ENCODE measurements around the gene CRYGC. TPM values are rescaled to one million over a fixed set of nuclear protein-coding genes. Genes with fewer than 3 reads are reported as not detected.

The CRYGC gene
- total and polyA plus RNA-seq, 2 of the 13 experiments (the other 11 are each of a cell fraction or from before 2014, with no cell fraction given) = 0.20 to 0.27 TPM

DNA sequence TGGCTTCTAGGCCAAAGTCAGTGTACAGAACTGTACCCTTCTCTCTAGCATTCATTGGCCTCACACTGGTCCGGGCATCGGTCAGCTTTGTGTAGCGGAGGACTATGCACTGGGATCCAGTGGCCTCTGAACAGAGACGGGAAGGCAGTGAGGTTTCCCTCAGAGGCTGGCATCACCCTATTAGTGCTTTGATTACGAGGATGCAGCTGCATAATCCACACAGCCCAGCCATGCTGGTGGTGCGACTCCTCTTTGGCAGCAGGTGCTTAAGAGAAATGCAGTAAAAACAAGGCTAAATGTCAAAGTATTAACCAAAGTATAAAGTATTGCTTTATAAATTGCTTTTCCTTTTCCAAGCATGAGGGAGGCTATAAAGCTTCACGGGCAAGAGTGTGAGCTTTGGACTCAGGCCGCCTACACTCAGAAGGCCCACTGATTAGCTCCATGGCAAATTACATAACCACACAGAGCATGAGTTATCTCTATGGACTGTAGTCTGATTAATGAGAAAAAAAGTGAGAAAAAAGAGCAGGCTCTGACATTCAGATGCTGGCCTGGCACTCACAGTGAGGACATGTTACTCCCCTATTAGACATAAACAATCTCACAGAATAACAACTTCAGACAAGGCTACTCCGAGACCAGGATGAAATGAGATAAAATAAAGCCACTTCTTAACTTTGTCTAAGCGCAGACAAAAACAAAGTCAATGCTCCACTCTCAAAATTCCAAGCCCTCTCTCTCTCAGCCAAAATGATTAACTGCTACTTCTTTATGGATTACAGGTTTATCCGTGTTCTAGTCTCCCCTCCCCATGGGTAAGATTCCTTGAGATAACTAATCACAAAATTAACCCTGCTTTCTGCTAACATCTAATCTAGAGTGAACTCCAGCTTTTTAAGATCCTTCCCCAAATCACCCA lies 6.4 kb upstream of the CRYGC start (continued):
- TF ChIP-seq MLLT10 (CRISPR knock-in tag; IDR thresholded peaks at IDR 0.05) (no peak), YY1 (IDR thresholded peaks at IDR 0.05; ENCODE audit: insufficient read depth, insufficient replicate concordance, low read depth, low read length) (no peak), ZNF24 (IDR thresholded peaks at IDR 0.05) (no peak), JUND (CRISPR knock-in tag; IDR thresholded peaks at IDR 0.05) (no peak), HOXA7 (CRISPR knock-in tag; IDR thresholded peaks at IDR 0.05) (no peak), ESRRA (CRISPR knock-in tag; IDR thresholded peaks at IDR 0.05; ENCODE audit: low read depth) (no peak), KAT8 (CRISPR knock-in tag; IDR thresholded peaks at IDR 0.05) (peak; percentile 84), KAT7 (CRISPR knock-in tag; IDR thresholded peaks at IDR 0.05; ENCODE audit: borderline replicate concordance) (no peak), U2AF2 (IDR thresholded peaks at IDR 0.05; ENCODE audit: low read depth, low read length) (no peak)
- TF ChIP-seq, protein P1, sequence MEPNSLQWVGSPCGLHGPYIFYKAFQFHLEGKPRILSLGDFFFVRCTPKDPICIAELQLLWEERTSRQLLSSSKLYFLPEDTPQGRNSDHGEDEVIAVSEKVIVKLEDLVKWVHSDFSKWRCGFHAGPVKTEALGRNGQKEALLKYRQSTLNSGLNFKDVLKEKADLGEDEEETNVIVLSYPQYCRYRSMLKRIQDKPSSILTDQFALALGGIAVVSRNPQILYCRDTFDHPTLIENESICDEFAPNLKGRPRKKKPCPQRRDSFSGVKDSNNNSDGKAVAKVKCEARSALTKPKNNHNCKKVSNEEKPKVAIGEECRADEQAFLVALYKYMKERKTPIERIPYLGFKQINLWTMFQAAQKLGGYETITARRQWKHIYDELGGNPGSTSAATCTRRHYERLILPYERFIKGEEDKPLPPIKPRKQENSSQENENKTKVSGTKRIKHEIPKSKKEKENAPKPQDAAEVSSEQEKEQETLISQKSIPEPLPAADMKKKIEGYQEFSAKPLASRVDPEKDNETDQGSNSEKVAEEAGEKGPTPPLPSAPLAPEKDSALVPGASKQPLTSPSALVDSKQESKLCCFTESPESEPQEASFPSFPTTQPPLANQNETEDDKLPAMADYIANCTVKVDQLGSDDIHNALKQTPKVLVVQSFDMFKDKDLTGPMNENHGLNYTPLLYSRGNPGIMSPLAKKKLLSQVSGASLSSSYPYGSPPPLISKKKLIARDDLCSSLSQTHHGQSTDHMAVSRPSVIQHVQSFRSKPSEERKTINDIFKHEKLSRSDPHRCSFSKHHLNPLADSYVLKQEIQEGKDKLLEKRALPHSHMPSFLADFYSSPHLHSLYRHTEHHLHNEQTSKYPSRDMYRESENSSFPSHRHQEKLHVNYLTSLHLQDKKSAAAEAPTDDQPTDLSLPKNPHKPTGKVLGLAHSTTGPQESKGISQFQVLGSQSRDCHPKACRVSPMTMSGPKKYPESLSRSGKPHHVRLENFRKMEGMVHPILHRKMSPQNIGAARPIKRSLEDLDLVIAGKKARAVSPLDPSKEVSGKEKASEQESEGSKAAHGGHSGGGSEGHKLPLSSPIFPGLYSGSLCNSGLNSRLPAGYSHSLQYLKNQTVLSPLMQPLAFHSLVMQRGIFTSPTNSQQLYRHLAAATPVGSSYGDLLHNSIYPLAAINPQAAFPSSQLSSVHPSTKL (CRISPR knock-in tag; IDR thresholded peaks at IDR 0.05) = peak; percentile 89
- TF ChIP-seq, protein P2, sequence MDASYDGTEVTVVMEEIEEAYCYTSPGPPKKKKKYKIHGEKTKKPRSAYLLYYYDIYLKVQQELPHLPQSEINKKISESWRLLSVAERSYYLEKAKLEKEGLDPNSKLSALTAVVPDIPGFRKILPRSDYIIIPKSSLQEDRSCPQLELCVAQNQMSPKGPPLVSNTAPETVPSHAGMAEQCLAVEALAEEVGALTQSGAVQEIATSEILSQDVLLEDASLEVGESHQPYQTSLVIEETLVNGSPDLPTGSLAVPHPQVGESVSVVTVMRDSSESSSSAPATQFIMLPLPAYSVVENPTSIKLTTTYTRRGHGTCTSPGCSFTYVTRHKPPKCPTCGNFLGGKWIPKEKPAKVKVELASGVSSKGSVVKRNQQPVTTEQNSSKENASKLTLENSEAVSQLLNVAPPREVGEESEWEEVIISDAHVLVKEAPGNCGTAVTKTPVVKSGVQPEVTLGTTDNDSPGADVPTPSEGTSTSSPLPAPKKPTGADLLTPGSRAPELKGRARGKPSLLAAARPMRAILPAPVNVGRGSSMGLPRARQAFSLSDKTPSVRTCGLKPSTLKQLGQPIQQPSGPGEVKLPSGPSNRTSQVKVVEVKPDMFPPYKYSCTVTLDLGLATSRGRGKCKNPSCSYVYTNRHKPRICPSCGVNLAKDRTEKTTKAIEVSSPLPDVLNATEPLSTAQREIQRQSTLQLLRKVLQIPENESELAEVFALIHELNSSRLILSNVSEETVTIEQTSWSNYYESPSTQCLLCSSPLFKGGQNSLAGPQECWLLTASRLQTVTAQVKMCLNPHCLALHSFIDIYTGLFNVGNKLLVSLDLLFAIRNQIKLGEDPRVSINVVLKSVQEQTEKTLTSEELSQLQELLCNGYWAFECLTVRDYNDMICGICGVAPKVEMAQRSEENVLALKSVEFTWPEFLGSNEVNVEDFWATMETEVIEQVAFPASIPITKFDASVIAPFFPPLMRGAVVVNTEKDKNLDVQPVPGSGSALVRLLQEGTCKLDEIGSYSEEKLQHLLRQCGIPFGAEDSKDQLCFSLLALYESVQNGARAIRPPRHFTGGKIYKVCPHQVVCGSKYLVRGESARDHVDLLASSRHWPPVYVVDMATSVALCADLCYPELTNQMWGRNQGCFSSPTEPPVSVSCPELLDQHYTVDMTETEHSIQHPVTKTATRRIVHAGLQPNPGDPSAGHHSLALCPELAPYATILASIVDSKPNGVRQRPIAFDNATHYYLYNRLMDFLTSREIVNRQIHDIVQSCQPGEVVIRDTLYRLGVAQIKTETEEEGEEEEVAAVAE (CRISPR knock-in tag; IDR thresholded peaks at IDR 0.05; ENCODE audit: borderline replicate concordance) = 0 out of 2 replicates have a peak, but pooled peaks have one; percentile 21
- TF ChIP-seq, protein P3, sequence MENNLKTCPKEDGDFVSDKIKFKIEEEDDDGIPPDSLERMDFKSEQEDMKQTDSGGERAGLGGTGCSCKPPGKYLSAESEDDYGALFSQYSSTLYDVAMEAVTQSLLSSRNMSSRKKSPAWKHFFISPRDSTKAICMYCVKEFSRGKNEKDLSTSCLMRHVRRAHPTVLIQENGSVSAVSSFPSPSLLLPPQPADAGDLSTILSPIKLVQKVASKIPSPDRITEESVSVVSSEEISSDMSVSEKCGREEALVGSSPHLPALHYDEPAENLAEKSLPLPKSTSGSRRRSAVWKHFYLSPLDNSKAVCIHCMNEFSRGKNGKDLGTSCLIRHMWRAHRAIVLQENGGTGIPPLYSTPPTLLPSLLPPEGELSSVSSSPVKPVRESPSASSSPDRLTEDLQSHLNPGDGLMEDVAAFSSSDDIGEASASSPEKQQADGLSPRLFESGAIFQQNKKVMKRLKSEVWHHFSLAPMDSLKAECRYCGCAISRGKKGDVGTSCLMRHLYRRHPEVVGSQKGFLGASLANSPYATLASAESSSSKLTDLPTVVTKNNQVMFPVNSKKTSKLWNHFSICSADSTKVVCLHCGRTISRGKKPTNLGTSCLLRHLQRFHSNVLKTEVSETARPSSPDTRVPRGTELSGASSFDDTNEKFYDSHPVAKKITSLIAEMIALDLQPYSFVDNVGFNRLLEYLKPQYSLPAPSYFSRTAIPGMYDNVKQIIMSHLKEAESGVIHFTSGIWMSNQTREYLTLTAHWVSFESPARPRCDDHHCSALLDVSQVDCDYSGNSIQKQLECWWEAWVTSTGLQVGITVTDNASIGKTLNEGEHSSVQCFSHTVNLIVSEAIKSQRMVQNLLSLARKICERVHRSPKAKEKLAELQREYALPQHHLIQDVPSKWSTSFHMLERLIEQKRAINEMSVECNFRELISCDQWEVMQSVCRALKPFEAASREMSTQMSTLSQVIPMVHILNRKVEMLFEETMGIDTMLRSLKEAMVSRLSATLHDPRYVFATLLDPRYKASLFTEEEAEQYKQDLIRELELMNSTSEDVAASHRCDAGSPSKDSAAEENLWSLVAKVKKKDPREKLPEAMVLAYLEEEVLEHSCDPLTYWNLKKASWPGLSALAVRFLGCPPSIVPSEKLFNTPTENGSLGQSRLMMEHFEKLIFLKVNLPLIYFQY (CRISPR knock-in tag; IDR thresholded peaks at IDR 0.05; ENCODE audit: borderline replicate concordance) = peak; percentile 70; the same call in 1 of the 2 replicates
- TF ChIP-seq, protein P4, sequence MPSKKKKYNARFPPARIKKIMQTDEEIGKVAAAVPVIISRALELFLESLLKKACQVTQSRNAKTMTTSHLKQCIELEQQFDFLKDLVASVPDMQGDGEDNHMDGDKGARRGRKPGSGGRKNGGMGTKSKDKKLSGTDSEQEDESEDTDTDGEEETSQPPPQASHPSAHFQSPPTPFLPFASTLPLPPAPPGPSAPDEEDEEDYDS (CRISPR knock-in tag; IDR thresholded peaks at IDR 0.05) = peak; percentile 40; the same call in 1 of the 2 replicates
- TF ChIP-seq, protein P5, sequence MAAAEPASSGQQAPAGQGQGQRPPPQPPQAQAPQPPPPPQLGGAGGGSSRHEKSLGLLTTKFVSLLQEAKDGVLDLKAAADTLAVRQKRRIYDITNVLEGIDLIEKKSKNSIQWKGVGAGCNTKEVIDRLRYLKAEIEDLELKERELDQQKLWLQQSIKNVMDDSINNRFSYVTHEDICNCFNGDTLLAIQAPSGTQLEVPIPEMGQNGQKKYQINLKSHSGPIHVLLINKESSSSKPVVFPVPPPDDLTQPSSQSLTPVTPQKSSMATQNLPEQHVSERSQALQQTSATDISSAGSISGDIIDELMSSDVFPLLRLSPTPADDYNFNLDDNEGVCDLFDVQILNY (CRISPR knock-in tag; conservative IDR thresholded peaks at IDR 0.05) = no peak

Measured in HepG2 (cell line).